HepG2 (cell line): Measurements from ENCODE around the gene ZFP90. TPM values are rescaled to one million over a fixed set of nuclear protein-coding genes. Genes with fewer than 3 reads are reported as not detected.

ENCODE experiments used
- ATAC-seq: fragments of 200-7000 bp; cut with Tn5 transposase; 3 replicates; pipeline ENCODE4 v1.9.1; 2020; ENCODE audit warnings: mild to moderate bottlenecking, moderate library complexity
- BruUV-seq: library from RNA; stranded (reverse); fragments of 400-500 nt; replicated peaks from 2 replicates; lab custom pipeline; 2021; lab: Mats Ljungman, UMichigan
- CTCF ChIA-PET: fragments of 300-600 bp; formaldehyde crosslinking; extraction: SDS; loops from one replicate; lab custom pipeline; 2021; ENCODE audit warnings: low total read pairs, inconsistent platforms, low intra/inter-chr PET ratio; lab: Yijun Ruan, JAX
- POLR2A ChIA-PET: fragments of 350-600 bp; sonication (Branson Sonifier 250); formaldehyde crosslinking; loops from one replicate; lab custom pipeline; 2020; ENCODE audit warnings: antibody characterized with exemption, inconsistent platforms; lab: Yijun Ruan, JAX
- DNase-seq: peaks from one replicate; pipeline ENCODE4 v3.0.0-alpha.2; 2015; ENCODE audit warnings: low spot score
- FAIRE-seq: peaks from 3 replicates; lab custom pipeline; 2011; peaks lifted over from hg19 to GRCh38; lab: Jason Lieb, UNC
- H2AFZ ChIP-seq: one replicate; pipeline ENCODE4 v1.6.1; 2011; ENCODE audit warnings: low read length, inconsistent platforms
- H3K27ac ChIP-seq: fragments of 300-600 bp; 3 replicates; pipeline ENCODE4 v1.8.0; 2011; ENCODE audit warnings: mixed run types, mild to moderate bottlenecking, mixed read lengths, low read length, inconsistent platforms; ENCODE audit not compliant: insufficient read depth; ENCODE audit errors: extremely low read length
- H3K27me3 ChIP-seq, 2 experiments: fragments of 200-600 bp in 1 of 2; 2 replicates in 1 of 2; 3 replicates in 1 of 2; pipeline versions ENCODE4 v1.6.0 to v1.8.0; 2011; ENCODE audit warnings: low read length in 2 of 2, mild to moderate bottlenecking in 2 of 2, moderate library complexity in 2 of 2, inconsistent platforms in 1 of 2; ENCODE audit not compliant: insufficient read depth in 2 of 2, control insufficient read depth in 1 of 2
- H3K36me3 ChIP-seq, 2 experiments: fragments of 200-600 bp in 1 of 2; replicated peaks in 1 of 2; 2 replicates in 1 of 2; 3 replicates in 1 of 2; pipeline versions ENCODE4 v1.5.1 to v1.8.0; 2011; ENCODE audit warnings: low read length in 2 of 2, inconsistent platforms in 1 of 2; ENCODE audit not compliant: insufficient read depth in 2 of 2, control insufficient read depth in 1 of 2
- H3K4me1 ChIP-seq: 2 replicates; pipeline ENCODE4 v1.5.1; 2012; ENCODE audit warnings: low read length, inconsistent platforms; ENCODE audit not compliant: insufficient read depth
- H3K4me2 ChIP-seq: 2 replicates; pipeline ENCODE4 v1.6.0; 2011; ENCODE audit warnings: low read depth, low read length, inconsistent platforms
- H3K4me3 ChIP-seq, 3 experiments: fragments of 200-600 bp in 1 of 3; sonication (generic), shearing (Covaris generic) in 1 of 3; replicated peaks in 1 of 3; 2 replicates each; pipeline ENCODE4 v1.5.1; 2011 to 2016; ENCODE audit warnings: low read length in 3 of 3, inconsistent platforms in 2 of 3, low read depth in 2 of 3, mild to moderate bottlenecking in 2 of 3, control low read depth in 1 of 3, mixed read lengths in 1 of 3; ENCODE audit not compliant: insufficient read depth in 1 of 3
- H3K79me2 ChIP-seq: one replicate; pipeline ENCODE4 v1.6.1; 2011; ENCODE audit warnings: low read length, inconsistent platforms; ENCODE audit not compliant: insufficient read depth
- H3K9ac ChIP-seq: 2 replicates; pipeline ENCODE4 v1.6.0; 2011; ENCODE audit warnings: mild to moderate bottlenecking, low read depth, low read length, inconsistent platforms; ENCODE audit not compliant: insufficient read depth
- H3K9me3 ChIP-seq: 2 replicates; pipeline ENCODE4 v1.5.1; 2012; ENCODE audit warnings: mild to moderate bottlenecking, low read length
- H4K20me1 ChIP-seq: 2 replicates; pipeline ENCODE4 v1.6.0; 2011; ENCODE audit warnings: inconsistent platforms, mild to moderate bottlenecking, low read length, moderate library complexity; ENCODE audit not compliant: insufficient read depth
- MTF2 ChIP-seq: sonication (generic); formaldehyde crosslinking; IDR thresholded peaks from 2 replicates; pipeline ENCODE4 v1.5.0; 2020; ENCODE audit warnings: missing genetic modification reagents, borderline replicate concordance
- SMC3 ChIP-seq: IDR thresholded peaks from 2 replicates; pipeline ENCODE4 v1.6.1; 2011; ENCODE audit warnings: low read length, improper control_type of control experiment
- SP1 ChIP-seq, 2 experiments: fragments of 450-650 bp in 1 of 2; sonication (generic) in 1 of 2; formaldehyde crosslinking in 1 of 2; IDR thresholded peaks; 2 replicates each; pipeline versions ENCODE4 v1.4.0 to v1.6.1; 2016 to 2020; ENCODE audit warnings: missing genetic modification reagents in 1 of 2
- TBL1XR1 ChIP-seq: fragments of 150-350 bp; IDR thresholded peaks from 2 replicates; pipeline ENCODE4 v1.6.1; 2014; ENCODE audit warnings: borderline replicate concordance, low read length; ENCODE audit not compliant: partially characterized antibody
- THAP7 ChIP-seq: sonication (generic); formaldehyde crosslinking; IDR thresholded peaks from 2 replicates; pipeline ENCODE4 v1.8.1; 2023; ENCODE audit warnings: mild to moderate bottlenecking, missing genetic modification reagents
- ZKSCAN5 ChIP-seq: sonication (generic); formaldehyde crosslinking; IDR thresholded peaks from 2 replicates; pipeline ENCODE4 v1.5.1; 2020; ENCODE audit warnings: mild to moderate bottlenecking, missing genetic modification reagents
- ZNF143 ChIP-seq: sonication (generic); formaldehyde crosslinking; IDR thresholded peaks from 2 replicates; pipeline ENCODE4 v1.4.0; 2020; ENCODE audit warnings: missing genetic modification reagents
- ZNF160 ChIP-seq: sonication (generic); formaldehyde crosslinking; IDR thresholded peaks from 2 replicates; pipeline ENCODE4 v1.8.0; 2022; ENCODE audit warnings: mild to moderate bottlenecking, inconsistent platforms, missing genetic modification reagents
- ZNF709 ChIP-seq: sonication (generic); formaldehyde crosslinking; IDR thresholded peaks from 2 replicates; pipeline ENCODE4 v1.5.0; 2020; ENCODE audit warnings: mild to moderate bottlenecking, missing genetic modification reagents
- ZNF850 ChIP-seq: sonication (generic); formaldehyde crosslinking; conservative IDR thresholded peaks from 2 replicates; pipeline ENCODE4 v1.9.0; 2021; ENCODE audit warnings: mild to moderate bottlenecking, missing genetic modification reagents
- ZZZ3 ChIP-seq: sonication (generic); formaldehyde crosslinking; IDR thresholded peaks from 2 replicates; pipeline ENCODE4 v1.4.0; 2020; ENCODE audit warnings: missing genetic modification reagents, mild to moderate bottlenecking, borderline replicate concordance
- WGBS: methylation state at CpG from one replicate; pipeline ENCODE4 v1.1.6; 2017; ENCODE audit warnings: low lambda C conversion rate; 5-methylcytosine and 5-hydroxymethylcytosine counted together
- in situ Hi-C: cut with HindIII; loops from 2 replicates; pipeline ENCODE4 v1.10.0; 2017; ENCODE audit warnings: low pct_unique_long_range_greater_than_20kb; ENCODE audit not compliant: extremely low pct_ligation_motif_present
- intact Hi-C: fragments of 100-400 bp; cut with micrococcal nuclease; formaldehyde crosslinking; loops from one replicate; pipeline ENCODE4 v1.10.0; 2022; ENCODE audit not compliant: unreplicated experiment
- polyA plus RNA-seq, 8 experiments: library from polyadenylated mRNA; depleted of rRNA in 3 of 8; stranded (reverse) in 7 of 8; unstranded in 1 of 8; fragments of >200 nt; fragmentation: Illumina TruSeq in 4 of 8; extraction: Trizol in 4 of 8; gene quantifications; 2 replicates each; pipeline versions ENCODE4 v1.2.1 to v1.2.3, GENCODE V29; 2011 to 2016; ENCODE audit warnings: low read depth in 4 of 8, missing spikeins in 1 of 8, mixed read lengths in 1 of 8; ENCODE audit not compliant: insufficient read depth in 1 of 8
- total RNA-seq, 5 experiments: library from RNA; depleted of rRNA; stranded (reverse); fragments of >200 nt; fragmentation: Illumina TruSeq; extraction: Trizol; gene quantifications; 2 replicates each; pipeline ENCODE4 v1.2.3, GENCODE V29; 2016; ENCODE audit warnings: low read depth in 1 of 5
- TF ChIP-seq, protein P1 (sequence below): sonication (generic); formaldehyde crosslinking; IDR thresholded peaks from 2 replicates; pipeline ENCODE4 v1.9.0; 2022; ENCODE audit warnings: missing genetic modification reagents, mild to moderate bottlenecking, borderline replicate concordance
- TF ChIP-seq, protein P2 (sequence below): IDR thresholded peaks from 2 replicates; pipeline ENCODE4 v1.6.1; 2016; ENCODE audit warnings: low read depth, borderline replicate concordance

ZFP90 gene
- total and polyA plus RNA-seq, 2 of the 13 experiments (the other 11 are each of a cell fraction or from before 2014, with no cell fraction given) = 17.6 to 18.9 TPM

GRCh38 chr16:68577352-68577853 lies 38.3 kb downstream of the ZFP90 start:
- Histone ChIP-seq H3K9me3 (peaks cover 59% of the 10 kb centered on the region), H3K9ac (no peak overlapping the region), H3K4me3 (no peak overlapping the region), H3K4me2 (no peak overlapping the region), H3K4me1 (no peaks in the 10 kb centered on the region), H4K20me1 (no peaks in the 10 kb centered on the region), H3K79me2 (no peaks in the 10 kb centered on the region), H3K27ac (no peak overlapping the region), H2AFZ (no peak overlapping the region), H3K27me3 (no peaks in the 10 kb centered on the region), H3K36me3 (no peaks in the 10 kb centered on the region)
- DNase-seq (no peak), FAIRE-seq (no peak), ATAC-seq (no peak)
- in situ Hi-C loops = no loop called here
- TF ChIP-seq THAP7 (no peak), ZNF160 (peak; percentile 95; the same call in 1 of the 2 replicates), ZNF709 (CRISPR knock-in tag) (peak; percentile 92)
- intact Hi-C loops = no loop called here
- 58% methylated on average over 2 of the region's 2 CpGs for WGBS
- ChIA-PET POLR2A (no interaction called here), CTCF (no interaction called here)
- no TSS peak for BruUV-seq

DNA sequence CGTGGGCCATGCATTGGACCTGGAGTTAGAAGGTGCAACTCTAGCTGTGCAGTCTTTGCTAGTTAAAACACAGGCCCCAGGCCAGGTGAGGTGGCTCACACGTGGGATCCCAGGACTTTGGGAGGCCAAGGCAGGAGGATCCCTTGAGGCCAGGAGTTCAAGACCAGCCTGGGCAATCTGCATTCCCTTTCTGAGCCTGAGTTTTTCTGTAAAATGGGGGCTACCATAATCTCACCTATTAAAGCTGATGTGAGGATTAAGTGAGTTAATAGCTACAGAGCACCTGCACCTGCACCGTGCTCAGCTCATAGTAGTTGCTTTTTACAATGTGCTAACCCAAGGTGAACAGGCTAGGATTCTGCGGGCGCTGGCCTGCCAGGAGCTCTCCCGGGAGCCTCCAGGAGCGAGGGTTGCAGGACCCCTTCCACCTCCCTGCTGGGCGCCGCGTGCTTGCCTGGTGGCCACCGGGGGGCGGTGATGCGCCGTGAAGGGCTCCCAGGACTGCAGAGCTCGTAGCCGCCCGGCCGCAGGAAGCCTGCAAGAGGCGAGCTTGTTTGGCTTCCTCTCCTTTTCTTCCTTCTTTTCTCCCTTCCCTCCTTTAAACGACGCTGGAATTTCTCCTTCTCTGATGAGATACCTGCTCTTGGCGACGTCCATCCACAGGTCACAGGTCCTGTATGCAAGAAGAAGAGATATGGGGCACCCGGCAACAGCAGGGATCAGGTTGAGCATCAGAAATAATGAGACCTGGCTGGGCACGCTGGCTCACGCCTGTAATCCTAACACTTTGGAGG lies 51.3 kb downstream of the ZFP90 start:
- H3K4me1 ChIP-seq = no peaks in the 10 kb centered on the region
- peak; percentile 100 for ATAC-seq
- peak overlapping the region in 1 of 3 experiments; percentile 44; a peak in 1 of 6 replicates for H3K4me3 ChIP-seq
- peak; percentile 60 for DNase-seq
- no peak overlapping the region for H3K9ac ChIP-seq
- H3K4me2 ChIP-seq = peak overlapping the region; percentile 75
- H3K36me3 ChIP-seq = no peaks in the 10 kb centered on the region
- no peaks in the 10 kb centered on the region for H4K20me1 ChIP-seq
- H3K27ac ChIP-seq = no peak overlapping the region
- H3K79me2 ChIP-seq = no peaks in the 10 kb centered on the region
- 7% methylated on average over 26 of the region's 26 CpGs for WGBS
- POLR2A ChIA-PET = interaction anchor here (0.5 to 1.7 kb wide), 7 partner anchors 20 to 549 kb away, joined by 3 to 7 read pairs (median 3); partner anchors contain the start of gene TANGO6
- intact Hi-C loops = loop anchor here (5.0 kb wide), 1 partner anchor 212 kb away; no protein-coding TSS in a partner anchor
- CTCF ChIA-PET = interaction anchor here (0.7 to 1.9 kb wide), 4 partner anchors 62 to 533 kb away, joined by 3 to 13 read pairs (median 8); no protein-coding TSS in a partner anchor
- BruUV-seq = no TSS peak
- peak; percentile 63 for FAIRE-seq
- H3K9me3 ChIP-seq = no peaks in the 10 kb centered on the region
- H2AFZ ChIP-seq = peak overlapping the region; percentile 50
- in situ Hi-C loops = loop anchor here (5.0 kb wide), 1 partner anchor 63 kb away; no protein-coding TSS in a partner anchor
- peaks cover 0 to 3% of the 10 kb centered on the region in 2 experiments; a peak in 1 of 5 replicates for H3K27me3 ChIP-seq
- TF ChIP-seq MTF2 (CRISPR knock-in tag) = no peak
- TF ChIP-seq, protein P1, sequence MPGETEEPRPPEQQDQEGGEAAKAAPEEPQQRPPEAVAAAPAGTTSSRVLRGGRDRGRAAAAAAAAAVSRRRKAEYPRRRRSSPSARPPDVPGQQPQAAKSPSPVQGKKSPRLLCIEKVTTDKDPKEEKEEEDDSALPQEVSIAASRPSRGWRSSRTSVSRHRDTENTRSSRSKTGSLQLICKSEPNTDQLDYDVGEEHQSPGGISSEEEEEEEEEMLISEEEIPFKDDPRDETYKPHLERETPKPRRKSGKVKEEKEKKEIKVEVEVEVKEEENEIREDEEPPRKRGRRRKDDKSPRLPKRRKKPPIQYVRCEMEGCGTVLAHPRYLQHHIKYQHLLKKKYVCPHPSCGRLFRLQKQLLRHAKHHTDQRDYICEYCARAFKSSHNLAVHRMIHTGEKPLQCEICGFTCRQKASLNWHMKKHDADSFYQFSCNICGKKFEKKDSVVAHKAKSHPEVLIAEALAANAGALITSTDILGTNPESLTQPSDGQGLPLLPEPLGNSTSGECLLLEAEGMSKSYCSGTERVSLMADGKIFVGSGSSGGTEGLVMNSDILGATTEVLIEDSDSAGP (CRISPR knock-in tag) = peak; percentile 55; the same call in 1 of the 2 replicates
- TF ChIP-seq SMC3 = peak; percentile 33; the same call in 1 of the 2 replicates
- no peak for TF ChIP-seq ZKSCAN5
- no peak for TF ChIP-seq ZNF850 (CRISPR knock-in tag)
- no peak for TF ChIP-seq ZZZ3 (CRISPR knock-in tag)
- TF ChIP-seq, protein P2, sequence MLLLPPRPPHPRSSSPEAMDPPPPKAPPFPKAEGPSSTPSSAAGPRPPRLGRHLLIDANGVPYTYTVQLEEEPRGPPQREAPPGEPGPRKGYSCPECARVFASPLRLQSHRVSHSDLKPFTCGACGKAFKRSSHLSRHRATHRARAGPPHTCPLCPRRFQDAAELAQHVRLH (CRISPR knock-in tag) = peak; percentile 75; the same call in 1 of the 2 replicates
- TF ChIP-seq TBL1XR1 = no peak
- no peak for TF ChIP-seq SP1 (IDR thresholded peaks at IDR 0.05)
- TF ChIP-seq SP1 (CRISPR knock-in tag; IDR thresholded peaks at IDR 0.05) = 0 out of 2 replicates have a peak, but pooled peaks have one; percentile 11
- TF ChIP-seq ZNF143 (CRISPR knock-in tag) = no peak
